GM19328 (cell line): ENCODE measurements around the gene ANTXRL.
"Not testable (repeated sequence)": the region's sequence is repeated elsewhere in the genome, so short reads cannot be mapped to it uniquely, and the experiment has no call there.

Source experiments
- ATAC-seq: cut with Tn5 transposase; IDR thresholded peaks from one replicate; pipeline ENCODE4 v1.9.1; 2021; ENCODE audit warnings: mild to moderate bottlenecking, moderate library complexity; ENCODE audit not compliant: unreplicated experiment

Gene ANTXRL

DNA sequence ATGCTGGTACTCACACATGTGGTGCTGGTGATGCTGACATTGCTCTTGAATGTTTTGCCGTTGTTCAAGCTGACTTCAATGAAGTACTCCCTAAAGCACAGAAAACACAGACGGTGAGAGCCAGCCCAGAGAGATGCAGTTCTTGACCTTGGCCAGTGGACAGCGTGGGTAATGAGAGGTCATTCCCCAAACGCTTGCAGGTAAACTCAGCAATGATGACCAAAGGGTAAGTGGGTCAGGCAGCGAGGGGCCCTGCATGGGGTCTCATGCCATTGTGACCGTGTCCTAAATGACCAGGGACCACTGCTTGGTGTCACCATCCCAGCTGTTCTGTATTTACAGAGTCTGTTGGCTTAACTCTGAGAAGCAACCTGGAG, 32.8 kb upstream of the ANTXRL start:
- ATAC-seq, result no peak

DNA sequence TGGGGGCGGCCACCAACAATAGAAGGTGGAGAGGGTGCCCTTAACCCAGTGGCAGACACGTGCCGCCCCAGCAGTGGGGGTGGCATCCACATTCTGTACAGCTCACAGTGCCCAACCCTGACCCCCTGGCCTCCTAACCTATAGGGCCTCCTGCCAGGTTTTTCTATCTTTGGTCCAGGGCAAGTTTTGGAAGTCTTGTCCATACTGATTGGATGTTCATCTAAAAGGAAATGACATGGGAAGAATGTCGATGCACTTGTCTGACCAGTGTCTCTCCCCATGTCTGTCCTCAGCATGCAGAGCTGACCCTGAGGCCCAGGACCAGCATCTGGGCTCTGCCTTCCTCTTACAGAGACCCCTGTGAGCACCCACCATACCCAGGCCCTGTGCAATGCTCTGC, 32.3 kb upstream of the ANTXRL start:
- no peak for ATAC-seq

DNA sequence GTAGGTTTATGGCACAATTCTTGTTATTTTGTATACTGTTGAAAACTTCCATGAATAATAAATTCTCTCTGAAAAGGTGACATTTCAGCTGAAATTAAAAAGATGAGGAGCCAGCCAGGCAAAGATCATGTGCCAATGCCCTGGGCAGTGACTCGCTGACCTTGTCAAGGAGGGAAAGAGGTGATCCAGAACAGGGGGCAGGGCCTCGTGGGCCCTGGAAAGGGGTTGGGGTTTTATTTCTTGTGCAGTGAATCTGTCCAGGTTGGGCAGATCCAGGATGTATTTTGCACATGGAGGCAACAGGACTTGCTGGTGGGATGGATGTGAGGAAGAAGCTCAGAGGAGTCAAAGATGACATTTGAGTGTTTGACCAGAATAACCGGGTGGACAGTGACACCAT, 31.6 kb upstream of the ANTXRL start:
- ATAC-seq, result not testable (repeated sequence)

DNA sequence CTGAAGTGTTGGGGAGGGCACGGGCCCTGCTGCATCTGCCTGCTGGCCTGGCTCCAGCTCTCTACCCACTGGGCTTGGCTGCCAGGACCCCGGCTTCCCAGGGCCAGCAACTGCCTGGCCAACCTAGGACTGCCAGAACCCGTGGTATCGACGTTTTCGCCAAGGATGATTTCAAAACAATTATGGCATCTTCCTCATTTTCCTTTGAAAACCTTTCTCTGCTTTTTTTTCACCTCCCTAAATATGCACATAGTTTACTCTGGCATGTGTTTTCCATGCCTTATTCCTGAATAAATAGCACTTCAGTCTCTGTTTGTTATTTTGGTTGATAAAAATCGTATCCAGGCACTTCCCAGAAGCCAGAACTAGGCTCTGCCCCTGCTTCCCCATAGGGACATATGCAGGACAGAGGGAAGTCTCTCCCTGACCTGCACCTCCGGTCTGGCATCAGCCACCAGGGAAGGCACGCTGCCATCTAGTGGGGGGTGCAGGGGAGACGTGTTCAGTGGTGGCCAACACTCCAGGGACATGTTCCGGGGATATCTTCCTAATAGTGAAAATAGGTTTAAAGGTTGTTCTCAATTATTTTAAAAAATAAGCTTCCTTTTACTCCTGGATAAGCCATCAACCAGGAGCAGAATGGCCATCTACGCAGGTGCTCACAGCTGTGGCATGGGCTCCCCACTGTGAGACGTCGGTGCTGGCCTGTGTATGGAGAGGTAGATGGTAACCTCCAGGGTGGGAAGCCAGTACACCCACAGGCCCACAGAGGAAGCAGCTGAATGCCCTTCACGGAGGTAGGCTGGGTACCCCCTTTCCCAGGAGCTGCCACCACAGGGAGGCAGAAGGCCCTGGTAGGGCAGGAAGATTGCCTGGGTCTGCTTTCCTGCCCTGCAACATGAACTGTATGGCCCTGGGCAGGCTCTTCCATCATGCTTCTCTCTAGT, 30.7 kb upstream of the ANTXRL start:
- no peak for ATAC-seq

DNA sequence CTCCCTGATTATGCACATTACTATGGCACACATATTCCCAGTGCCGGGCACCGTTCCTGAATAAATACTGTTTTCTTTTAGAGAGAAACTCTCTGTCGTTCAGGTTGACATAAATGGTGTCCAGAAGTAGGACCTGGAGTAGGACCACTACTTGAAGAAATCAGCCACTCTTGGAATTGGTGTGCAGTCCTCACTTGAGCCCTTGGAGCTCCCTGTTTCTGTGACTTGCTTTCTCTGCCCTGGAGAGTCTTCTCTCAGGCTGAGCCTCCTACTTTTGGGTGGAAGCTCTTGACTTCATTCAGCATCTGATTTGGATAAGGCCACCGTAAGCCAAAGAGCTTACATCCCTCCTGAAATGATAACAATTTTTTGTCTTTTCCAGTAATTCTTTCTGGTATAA, 29.7 kb upstream of the ANTXRL start:
- no peak for ATAC-seq

DNA sequence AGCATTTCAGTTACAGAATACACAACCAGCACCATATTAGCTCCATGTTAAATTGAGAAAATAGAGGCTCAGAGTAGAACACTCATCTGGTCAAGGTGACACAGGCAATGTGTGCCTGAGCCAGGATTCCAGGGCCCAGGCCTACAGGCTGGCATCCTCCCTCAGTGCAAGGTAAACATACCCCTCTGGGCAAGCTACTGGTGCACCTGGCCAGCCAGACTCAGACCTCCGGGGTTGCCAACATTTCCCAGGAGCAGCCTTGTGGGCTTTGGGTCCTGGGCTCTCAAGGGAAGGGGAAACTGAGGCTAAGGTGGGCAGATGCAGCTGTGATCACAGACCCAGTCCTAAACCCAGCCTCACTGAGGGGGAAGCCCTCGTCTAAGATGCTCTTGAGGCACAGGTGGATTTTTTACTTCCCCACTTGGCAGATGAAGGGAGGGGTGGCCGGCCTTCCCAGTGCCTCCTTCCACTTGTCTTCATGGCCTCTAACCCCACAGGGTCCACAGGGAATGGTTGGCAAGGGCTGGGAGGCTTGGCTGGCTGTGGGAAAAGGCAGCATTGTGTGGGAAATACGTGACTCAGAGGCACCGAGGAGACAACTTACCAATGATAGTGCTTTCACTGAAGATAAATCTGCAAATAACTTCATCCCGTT, 23.8 kb upstream of the ANTXRL start:
- ATAC-seq, result not testable (repeated sequence)

DNA sequence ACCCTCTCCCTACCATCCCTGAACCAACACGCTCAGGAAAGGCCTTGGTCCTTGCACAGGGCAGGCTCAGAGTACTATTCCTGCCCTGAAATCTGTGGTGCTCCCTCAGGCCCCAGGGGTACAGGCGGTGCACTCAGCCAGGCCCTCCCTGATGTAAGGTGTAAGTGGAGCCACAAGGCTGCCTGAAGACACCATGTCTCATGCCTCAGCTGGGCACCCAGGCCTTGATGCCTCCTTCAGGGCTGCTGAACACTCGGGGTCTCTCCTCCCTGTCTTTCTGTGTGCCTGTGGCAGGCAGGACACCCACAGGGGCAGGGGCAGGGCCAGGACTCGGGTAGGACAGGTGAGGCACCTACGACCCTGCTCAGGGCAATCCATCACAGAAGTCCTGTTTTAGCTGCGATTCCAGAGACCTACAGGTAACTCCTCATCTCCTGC, 22.9 kb upstream of the ANTXRL start:
- ATAC-seq, result no peak

DNA sequence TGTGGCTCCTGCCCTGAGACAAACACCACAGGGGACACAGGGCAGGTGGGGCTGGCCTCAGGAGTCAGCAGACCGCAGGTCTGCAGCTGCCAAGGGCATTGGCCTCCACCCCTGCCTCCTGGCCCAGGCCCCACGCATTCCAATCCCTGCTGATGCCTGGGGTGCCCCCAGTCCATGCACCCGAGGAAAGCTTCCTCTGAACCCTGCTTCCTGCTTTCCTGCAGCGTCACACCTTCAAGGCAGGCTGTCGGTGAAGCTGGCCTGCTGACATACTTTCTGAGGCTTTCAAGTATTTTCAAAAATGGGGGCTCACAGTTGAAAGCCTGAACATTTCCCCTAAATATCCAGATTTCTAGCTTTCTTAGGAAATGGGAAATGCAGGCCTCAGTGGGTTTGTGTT, 22.5 kb upstream of the ANTXRL start:
- no peak for ATAC-seq

DNA sequence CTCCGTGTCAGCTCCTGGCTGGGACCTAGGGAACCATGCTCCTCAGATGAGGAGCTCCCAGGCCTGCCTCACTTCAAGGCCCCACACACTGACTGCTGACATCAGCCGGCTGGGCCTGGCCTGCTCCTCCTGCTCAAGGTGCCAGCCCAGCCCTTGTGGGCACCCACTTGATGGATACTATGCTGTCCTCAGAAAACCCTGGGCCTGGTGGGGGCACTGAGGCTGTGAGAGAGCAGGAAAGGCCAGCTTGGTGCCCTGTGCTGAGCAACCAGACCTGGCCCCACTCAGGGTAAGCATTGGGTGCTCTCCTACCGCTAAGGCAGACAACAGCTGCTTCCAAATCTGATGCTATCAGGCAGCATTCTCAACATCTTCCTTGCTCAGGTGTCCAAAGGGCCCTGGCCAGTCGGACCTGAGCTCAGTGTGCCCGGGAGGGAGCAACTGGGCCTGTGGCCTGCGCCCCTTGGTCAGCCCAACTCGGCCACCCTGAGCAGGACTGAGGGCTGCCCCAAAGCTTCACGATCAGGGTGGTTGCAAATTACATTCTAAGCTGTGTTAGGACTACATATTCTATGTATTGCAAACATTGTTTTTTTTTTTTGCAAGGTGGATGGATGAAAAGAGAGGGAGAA, 21.9 kb upstream of the ANTXRL start:
- ATAC-seq, result no peak

DNA sequence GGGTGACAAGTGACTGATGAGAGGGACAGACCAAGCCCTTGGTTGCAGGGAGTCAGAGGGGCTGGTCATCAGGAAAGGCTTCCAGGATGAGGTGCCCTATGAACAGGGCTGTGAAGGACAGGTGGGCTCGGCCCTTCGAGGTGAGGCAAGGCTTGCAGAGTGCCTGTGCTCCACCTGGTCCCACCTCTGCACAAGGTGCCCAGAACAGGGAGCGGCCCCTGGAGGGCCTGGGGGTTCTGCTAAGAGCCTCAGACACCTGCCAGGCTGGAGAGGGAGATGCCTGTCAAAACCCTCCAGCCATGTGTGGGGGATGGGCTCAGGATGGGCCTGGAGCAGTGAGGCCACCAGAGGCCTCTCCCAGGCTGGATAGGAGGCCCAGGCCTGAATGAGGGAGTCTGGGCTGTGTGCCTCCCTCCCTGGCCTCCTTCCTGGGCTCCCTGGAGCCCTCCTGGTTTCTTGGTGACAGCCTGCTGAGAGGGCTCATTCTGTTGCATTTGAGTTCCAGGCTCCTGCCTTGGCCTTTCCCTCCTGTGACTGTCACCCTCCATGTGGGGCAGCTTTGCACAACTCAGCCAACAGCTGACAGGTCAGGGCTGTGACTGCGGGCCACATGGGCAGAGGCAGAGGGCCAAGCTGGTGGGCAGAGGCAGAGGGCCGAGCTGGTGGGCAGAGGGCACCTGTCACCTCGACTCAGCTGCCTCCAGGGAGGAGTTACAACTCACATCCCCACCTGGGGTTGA, 21.1 kb upstream of the ANTXRL start:
- ATAC-seq, result not testable (repeated sequence)

DNA sequence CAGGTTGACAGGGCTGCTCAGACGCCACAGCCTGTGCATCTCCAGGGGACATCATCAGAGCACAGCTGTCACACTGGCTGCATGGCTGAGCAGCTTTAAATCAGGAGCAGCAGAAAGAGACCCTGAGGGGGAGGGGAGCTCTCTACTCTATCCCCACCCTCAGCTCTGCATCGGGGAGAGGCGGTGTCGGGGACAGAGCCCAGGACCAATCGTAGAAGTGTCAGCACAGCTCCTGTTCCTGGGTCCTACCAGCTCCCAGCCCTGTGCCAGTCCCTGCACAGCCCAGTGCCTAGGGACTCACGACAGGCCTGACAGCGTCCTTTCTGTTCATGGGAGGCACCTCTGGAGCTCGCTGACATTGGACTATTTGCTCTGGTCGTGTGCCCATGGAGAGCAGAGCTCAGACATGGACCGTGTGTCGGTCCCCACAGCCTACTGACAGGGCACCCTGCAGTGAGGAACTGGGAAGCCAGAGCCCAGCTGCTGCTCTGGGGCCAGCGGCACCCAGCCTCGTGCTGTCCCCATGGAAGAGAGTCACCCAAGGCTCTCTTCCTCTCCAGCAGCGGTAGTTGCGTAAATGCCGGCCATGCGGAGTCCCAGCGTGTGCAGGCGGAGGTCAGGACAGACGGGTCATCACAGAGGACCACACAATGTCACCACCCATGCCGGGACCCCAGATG, 20.4 kb upstream of the ANTXRL start:
- no peak for ATAC-seq

DNA sequence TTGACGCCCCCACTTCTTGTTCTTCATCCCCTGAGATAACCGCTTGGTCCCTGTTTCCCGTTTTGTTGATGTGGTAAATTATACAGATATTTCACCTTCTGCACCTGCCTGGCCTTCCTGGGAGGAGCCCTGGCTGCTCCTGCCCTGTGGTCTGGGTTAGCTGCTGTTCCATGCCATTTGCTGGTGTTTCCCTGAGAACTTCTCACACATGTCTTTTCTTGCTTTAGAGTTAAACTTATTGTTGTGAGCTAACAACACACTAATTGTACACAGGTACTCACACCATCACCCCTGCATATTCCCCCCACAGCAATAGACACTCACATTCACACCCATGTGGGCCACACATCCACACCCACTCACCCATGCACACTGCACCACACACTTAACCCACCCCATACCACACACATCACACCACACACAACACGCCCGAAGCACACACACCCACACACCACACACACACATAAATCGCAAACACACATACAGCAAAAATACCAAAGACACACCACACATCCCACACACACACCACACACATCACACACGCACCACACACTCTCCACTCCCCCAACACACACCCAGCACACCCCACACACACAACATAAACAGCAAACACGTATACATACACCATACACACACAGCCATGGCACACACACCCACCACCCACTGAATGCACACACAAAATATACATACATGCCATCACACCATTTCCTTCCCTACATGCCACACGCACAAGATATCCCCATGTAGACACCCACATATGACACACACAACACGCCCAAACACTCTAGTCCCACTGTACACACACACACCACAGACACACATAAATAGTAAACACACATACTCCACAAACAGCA, 19.4 kb upstream of the ANTXRL start:
- ATAC-seq, result no peak

DNA sequence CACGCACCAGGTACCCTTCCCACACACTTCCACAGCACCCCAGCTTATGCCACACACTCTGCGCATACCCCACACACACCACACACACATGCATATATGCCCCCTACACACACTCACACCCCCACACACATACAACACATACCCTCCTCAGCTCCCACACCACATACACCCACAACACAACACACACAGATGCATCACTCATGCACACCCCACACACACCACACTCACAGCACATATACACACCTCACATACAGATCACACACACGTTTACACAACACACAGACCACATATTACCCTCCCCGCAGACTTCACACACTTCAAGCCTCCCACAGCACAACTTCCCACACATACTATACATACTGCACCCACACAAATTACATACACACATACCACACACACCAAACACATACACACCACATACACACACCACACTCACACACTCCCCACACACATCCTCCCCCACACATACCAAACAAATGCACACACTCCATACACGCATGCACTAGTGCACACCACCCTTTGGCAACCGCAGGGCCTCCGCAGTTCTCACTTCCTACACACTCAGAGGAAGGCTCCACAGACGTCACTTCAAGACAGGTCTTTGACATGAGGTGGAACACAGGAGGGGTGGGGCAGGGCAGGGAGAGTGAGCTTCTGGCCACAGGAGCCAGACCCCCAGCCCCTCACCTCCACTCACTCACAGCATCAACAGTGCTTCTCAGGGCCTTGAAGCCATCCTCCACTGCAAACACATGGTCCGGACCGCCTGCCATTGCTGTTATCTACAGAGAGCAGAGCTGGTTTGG, 18.5 kb upstream of the ANTXRL start:
- ATAC-seq, result no peak

DNA sequence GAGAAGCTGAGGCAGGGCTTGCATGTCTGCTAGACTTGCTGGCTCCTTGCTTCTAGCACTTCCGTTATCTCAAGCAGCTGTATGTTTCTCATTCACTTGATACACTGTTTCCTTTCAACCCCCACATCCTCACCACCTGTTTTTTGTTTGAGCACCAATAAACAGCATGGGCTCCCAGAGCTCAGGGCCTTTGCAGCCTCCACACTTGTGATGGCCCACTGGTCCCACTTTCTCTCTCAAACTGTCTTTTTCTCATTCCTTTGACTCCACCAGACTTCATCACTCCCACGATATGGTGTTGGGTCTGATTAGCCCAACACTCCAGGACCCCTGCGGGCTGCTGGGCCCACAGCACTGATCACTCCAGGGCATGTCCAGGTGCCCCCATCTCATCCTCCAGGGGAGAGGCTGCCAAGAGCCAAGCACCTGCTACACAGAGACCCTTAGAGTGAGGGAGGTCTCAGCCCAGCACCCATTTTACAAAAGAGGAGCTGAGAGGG, 17.2 kb upstream of the ANTXRL start:
- not testable (repeated sequence) for ATAC-seq

DNA sequence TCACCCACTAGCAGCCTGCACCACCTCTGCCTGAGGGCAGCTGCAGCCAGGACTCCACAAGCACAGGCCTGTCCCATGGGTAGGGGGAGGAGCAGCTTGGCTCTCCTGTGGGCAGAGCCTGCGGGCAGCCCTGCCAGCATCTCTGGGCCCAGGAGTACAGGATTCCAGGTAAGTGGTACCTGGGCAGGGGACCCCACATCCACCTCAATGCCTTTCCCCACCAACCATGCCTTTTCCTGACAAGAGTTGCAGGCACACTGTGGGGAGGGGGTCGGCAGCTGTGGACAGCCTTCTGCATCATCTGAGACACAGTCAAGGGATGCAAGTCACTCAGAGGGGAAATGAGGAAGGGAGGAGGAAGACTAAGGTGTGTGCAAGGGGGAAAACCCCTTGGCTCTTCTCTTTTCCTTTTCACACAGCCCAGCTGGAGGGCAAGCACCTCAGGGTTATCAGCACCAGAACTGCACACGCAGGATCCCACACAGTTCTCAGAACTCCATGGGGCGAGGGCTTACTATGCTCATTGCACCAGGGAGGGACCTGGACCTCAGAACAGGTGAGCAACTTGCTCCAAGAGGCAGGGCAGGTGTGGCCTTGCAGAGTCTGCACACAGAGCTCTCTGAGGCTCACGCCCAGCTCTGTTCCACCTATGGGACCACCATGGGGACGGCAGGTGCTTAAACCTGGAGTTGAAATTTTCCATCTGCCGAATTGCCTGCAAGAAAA, 16.5 kb upstream of the ANTXRL start:
- no peak for ATAC-seq

DNA sequence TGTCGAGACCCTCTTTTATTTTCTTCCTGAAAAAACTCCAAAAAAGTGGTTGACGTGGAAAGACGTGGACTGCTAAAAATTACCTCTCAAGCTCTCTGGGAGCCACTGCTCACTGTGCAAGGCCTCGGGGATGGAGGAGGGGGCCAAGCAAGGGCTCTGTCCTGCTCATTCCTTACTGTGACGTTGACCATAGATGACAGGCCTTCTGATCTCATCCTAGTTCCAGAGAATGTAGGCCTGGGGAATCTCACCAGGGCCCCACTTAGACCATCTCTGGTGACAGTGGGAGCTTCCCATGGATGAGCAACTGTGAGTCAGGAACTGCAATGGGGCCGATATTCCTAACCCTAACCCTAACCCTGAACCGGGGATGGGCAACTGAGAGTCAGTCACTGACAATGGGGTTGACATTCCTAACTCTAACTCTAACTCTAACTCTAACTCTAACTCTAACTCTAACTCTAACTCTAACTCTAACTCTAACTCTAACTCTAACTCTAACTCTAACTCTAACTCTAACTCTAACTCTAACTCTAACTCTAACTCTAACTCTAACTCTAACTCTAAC, 15.8 kb upstream of the ANTXRL start:
- ATAC-seq, result not testable (repeated sequence)

DNA sequence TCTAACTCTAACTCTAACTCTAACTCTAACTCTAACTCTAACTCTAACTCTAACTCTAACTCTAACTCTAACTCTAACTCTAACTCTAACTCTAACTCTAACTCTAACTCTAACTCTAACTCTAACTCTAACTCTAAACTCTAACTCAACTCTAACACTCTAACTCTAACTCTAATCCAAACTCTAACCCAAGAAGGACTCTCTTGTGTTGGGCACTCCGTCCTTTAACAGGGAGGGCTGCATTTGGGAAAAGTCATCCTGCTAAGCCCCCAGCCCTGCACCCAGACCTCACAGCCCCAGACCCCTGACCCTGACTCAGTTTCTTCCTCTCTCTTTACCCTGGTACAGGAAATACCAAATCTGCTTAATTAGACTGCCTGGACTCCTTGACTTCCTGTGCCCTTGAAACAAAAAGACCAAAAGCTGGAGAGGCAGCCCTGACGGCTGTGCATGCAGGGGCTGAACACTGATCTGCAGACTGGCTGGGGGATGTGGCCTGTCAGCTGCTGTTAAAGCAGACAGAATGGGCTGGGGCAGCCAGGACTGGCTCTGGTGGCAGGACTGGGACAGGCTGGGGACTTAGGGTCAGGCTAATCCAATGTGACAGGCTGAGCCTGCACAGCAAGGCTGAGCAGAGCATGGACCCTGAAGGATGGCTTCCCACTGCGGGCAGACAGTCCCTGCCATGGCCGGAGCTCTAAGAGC, 14.8 kb upstream of the ANTXRL start:
- ATAC-seq, result not testable (repeated sequence)
